ENCODE data around the gene CNR1. TPM values are rescaled to one million over a fixed set of nuclear protein-coding genes. Genes with fewer than 3 reads are reported as not detected.

CNR1 gene
- total RNA-seq, 2 experiments from 2014 or later = not detected

DNA sequence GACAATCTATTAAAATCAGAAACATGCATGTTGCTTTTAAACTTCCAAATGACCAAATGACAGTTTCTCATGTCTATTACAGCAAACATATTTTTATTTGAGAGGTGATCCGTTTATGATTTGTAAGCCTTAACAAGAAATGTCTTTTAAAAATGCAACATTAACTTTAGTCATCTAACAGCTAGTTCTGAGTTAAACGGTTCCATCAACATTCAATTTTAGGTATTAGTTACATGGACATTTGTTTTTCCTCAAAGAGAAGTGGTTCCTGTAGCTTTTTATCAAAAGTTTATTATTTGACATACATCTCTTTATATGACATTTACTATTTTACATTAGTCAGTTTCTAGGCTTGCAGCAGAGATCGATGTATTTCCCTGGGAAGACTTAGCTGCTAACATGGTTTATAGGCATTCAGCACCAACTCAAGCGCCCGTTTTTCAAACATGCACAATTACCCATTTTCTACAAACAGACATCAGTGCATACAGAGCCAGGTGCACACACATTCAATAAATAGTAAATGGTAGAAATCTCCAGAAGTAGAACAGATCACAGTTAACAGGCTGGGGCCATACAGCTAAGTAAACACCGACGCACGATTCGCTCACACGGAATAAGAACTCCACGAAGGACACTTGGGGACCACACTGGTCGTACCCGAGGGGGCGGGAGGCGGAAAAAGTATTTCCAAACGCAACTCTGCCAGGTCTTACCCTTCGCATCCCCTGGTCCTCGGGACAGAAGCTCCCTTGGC, 882 bp downstream of the CNR1 start:
- POLR2A ChIA-PET = no interaction called here
- H3K36me3 Mint-ChIP-seq = no peaks in the 10 kb centered on the region
- H3K27ac Mint-ChIP-seq = no peak overlapping the region
- no peak for DNase-seq
- no peak for ATAC-seq (ENCODE audit: low read depth)
- peaks cover 75% of the 10 kb centered on the region for H3K27me3 Mint-ChIP-seq
- peaks cover 9% of the 10 kb centered on the region for H3K4me1 Mint-ChIP-seq
- H3K4me3 Mint-ChIP-seq = peak overlapping the region; percentile 60
- H3K9me3 Mint-ChIP-seq = no peaks in the 10 kb centered on the region

DNA sequence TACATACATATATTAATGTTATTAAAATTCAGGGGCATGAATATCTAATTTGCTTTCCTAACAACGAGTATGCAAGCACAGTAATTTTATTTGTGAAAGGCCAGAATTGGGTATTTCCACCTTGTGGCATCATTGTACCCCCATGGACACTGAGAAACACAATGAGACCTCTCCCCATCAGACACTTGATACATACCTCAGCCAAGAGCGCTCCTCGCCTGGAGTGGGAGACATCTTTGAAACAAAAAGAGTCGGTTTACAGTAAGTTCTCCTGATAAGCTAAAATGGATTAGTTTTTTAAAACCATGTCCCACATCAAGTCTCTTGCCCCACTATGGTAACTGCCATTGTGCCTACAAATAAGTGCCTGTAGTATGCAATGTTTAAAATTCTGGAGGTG, 2.1 kb downstream of the CNR1 start:
- DNase-seq (no peak), ATAC-seq (ENCODE audit: low read depth) (no peak)
- no peak overlapping the region for H3K4me3 Mint-ChIP-seq
- peaks cover 9% of the 10 kb centered on the region for H3K4me1 Mint-ChIP-seq
- H3K27ac Mint-ChIP-seq = no peak overlapping the region
- POLR2A ChIA-PET = no interaction called here
- no peaks in the 10 kb centered on the region for H3K36me3 Mint-ChIP-seq
- H3K9me3 Mint-ChIP-seq = no peaks in the 10 kb centered on the region
- H3K27me3 Mint-ChIP-seq = peaks cover 64% of the 10 kb centered on the region

DNA sequence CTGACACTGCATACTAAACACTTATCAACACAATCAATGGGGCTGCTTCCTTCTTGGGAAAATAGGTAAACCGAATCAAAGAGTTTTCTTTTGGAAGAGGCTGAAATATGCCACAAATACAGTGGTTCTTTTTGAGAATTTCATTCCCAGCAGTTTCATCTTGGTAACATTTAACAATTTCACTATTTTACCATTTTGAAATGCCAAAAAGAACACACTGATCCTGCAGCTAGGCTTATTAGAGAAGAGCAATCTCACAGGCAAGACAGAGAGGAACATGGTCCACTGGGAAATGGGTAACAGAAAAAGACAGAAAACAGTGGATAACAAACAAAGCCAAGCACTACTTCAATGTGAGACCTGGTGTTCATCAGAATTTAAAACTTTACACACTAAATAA, 2.5 kb downstream of the CNR1 start:
- H3K27me3 Mint-ChIP-seq = peaks cover 59% of the 10 kb centered on the region
- H3K27ac Mint-ChIP-seq = no peak overlapping the region
- no peaks in the 10 kb centered on the region for H3K36me3 Mint-ChIP-seq
- no peak for DNase-seq
- no peak for ATAC-seq (ENCODE audit: low read depth)
- peaks cover 9% of the 10 kb centered on the region for H3K4me1 Mint-ChIP-seq
- POLR2A ChIA-PET = no interaction called here
- no peak overlapping the region for H3K4me3 Mint-ChIP-seq
- no peaks in the 10 kb centered on the region for H3K9me3 Mint-ChIP-seq

DNA sequence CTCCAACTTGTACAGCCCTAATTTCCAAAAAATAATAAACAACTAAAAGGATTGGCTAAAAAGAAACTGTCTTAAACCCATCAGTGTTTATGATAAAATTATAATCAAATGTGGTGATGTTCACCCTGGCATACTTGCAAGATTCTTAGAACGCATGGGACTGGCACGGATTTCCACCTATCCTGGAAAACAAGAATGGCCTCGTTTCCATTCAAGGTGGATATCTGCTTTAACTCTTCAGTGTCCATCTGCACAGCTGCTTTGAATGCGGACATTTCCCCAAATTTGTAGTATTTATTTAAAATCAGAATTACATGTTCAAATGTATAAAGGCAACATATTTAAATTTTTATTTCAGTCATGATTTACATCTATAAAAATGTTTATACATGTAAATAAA, 4.2 kb downstream of the CNR1 start:
- POLR2A ChIA-PET = no interaction called here
- H3K36me3 Mint-ChIP-seq = no peaks in the 10 kb centered on the region
- ATAC-seq (ENCODE audit: low read depth) (no peak), DNase-seq (no peak)
- no peak overlapping the region for H3K27ac Mint-ChIP-seq
- H3K27me3 Mint-ChIP-seq = peaks cover 47% of the 10 kb centered on the region
- H3K4me3 Mint-ChIP-seq = no peak overlapping the region
- no peaks in the 10 kb centered on the region for H3K9me3 Mint-ChIP-seq
- peaks cover 5% of the 10 kb centered on the region for H3K4me1 Mint-ChIP-seq

DNA sequence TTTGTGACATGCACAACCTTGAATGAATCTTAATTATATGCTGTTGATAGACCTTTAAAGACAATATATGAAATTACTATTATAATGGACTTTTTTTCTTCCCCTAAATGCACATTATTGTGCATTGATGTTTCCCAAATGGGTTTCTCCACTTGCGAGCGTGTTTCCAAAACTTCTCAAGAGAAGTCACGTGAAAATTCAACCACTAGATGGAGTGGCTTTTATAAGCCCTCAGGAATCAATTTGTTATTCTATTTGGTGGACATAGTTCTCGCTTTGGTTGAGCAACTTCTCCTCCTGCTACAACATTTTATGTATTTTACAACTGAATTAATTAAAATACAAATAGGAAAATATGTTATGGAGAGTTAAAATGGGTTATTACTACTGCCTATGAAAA, 9.0 kb downstream of the CNR1 start:
- no peak for DNase-seq
- Mint-ChIP-seq H3K27ac (no peak overlapping the region), H3K4me3 (no peak overlapping the region), H3K9me3 (no peaks in the 10 kb centered on the region), H3K36me3 (no peaks in the 10 kb centered on the region), H3K27me3 (peaks cover 13% of the 10 kb centered on the region), H3K4me1 (no peaks in the 10 kb centered on the region)
- no peak for ATAC-seq (ENCODE audit: low read depth)
- POLR2A ChIA-PET = no interaction called here

DNA sequence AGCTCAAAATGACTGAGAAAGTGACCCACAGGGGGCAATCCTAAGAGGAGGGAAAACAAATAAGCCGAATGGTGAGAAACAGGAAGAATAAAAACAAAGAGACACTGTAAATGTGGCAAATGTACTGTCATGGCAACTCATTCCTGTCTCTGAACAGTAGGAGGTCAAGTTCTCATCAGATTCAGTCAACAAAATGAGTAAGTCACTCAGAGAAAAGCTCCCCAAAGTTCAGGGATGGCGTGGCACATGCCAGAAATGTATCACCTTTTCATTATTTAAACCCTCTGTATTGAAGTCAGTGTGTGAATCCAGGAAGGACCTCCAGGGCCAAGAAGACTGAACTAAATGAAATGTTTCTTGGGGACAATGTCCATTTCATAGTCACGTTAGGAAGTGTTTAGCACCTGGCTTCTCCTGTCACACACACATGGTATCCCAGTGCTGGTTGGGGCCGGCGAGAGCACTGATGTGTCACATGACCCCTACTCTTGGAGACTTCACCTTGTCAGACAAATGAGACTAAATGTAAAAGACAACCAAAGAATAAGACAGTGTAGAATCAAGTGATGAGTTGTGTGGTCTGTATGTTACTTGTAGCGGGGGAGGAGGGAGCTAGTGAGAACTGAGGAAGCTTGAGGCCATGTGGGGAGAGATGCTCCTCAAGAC, 20.7 kb downstream of the CNR1 start:
- no peak overlapping the region for H3K27ac Mint-ChIP-seq
- H3K9me3 Mint-ChIP-seq = no peaks in the 10 kb centered on the region
- POLR2A ChIA-PET = no interaction called here
- H3K36me3 Mint-ChIP-seq = no peaks in the 10 kb centered on the region
- H3K27me3 Mint-ChIP-seq = peaks cover 2% of the 10 kb centered on the region
- H3K4me3 Mint-ChIP-seq = no peak overlapping the region
- no peak for ATAC-seq (ENCODE audit: low read depth)
- DNase-seq = no peak
- H3K4me1 Mint-ChIP-seq = no peaks in the 10 kb centered on the region

DNA sequence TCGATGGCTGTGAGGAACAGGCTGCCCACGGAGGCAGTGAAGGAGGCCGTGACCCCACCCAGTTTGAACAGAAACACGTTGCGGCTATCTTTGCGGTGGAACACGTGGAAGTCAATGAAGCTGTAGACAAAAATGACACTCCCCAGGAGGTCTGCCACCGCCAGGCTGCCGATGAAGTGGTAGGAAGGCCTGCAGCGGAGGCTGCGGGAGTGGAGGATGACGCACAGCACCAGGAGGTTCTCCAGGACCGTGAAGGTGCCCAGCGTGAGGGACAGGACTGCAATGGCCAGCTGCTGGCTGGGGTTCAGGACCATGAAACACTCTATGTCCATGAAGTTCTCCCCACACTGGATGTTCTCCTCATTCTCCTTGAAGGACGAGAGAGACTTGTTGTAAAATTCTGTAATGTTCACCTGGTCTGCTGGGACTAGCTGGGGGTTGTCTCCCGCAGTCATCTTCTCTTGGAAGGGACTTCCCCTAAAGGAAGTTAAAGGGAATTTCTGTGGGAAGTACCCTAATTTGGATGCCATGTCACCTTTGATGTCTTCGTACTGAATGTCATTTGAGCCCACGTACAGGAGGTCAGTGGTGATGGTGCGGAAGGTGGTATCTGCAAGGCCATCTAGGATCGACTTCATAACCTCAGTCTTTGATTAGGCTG, 21.4 kb downstream of the CNR1 start:
- no peak for ATAC-seq (ENCODE audit: low read depth)
- Mint-ChIP-seq H3K27me3 (peaks cover 2% of the 10 kb centered on the region), H3K9me3 (no peaks in the 10 kb centered on the region), H3K4me3 (no peak overlapping the region), H3K27ac (no peak overlapping the region), H3K4me1 (no peaks in the 10 kb centered on the region), H3K36me3 (no peaks in the 10 kb centered on the region)
- DNase-seq = no peak
- POLR2A ChIA-PET = no interaction called here

DNA sequence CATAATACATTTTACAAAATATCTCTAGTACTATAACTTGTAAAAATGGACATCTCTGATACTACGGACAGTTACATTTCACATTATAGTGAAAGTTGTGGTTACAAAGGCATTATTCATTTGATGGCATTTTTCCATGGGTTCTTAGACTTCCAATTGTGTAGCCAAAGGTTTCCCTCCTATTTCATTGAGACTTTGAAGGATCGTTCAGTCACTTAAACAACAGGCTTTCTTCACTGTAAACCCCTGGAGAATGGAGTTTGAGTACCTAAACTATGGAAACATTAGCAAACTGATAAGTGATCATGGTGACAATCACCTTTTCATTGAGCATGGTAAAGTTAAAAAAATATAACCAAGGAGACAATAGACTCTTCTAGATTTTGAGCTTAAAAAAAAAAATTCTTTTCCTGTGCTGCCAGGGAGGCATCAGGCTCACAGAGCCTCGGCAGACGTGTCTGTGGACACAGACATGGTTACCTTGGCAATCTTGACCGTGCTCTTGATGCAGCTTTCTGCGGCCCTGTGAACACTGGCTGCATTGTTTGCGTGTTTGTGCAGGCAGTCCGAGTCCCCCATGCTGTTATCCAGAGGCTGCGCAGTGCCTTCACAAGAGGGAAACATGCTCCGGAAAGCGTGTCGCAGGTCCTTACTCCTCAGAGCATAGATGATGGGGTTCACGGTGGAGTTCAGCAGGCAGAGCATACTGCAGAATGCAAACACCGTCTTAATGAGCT, 22.6 kb downstream of the CNR1 start:
- Mint-ChIP-seq H3K4me3 (no peak overlapping the region), H3K27me3 (peaks cover 2% of the 10 kb centered on the region), H3K36me3 (no peaks in the 10 kb centered on the region), H3K4me1 (no peaks in the 10 kb centered on the region), H3K27ac (no peak overlapping the region), H3K9me3 (no peaks in the 10 kb centered on the region)
- POLR2A ChIA-PET = no interaction called here
- DNase-seq (no peak), ATAC-seq (ENCODE audit: low read depth) (no peak)

DNA sequence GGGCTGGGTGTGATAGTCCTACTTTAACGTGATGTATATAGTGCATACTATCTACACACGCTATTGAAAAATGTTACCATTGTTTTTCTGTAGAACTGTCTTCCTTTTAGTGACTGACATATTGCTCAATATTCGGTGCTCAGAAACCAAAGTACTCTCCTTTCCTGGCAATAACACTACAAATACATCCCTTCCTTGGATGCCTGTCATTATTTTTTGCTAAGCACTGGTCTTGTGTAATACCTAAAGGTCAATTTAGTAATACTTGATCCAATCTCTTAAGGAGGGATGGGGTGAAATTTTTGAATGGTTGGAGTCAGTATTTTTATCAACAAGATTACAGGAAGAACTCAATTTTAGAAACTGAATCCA, 23.9 kb downstream of the CNR1 start:
- no peaks in the 10 kb centered on the region for H3K9me3 Mint-ChIP-seq
- no peak overlapping the region for H3K27ac Mint-ChIP-seq
- ATAC-seq (ENCODE audit: low read depth) (no peak), DNase-seq (no peak)
- H3K4me1 Mint-ChIP-seq = no peaks in the 10 kb centered on the region
- no peaks in the 10 kb centered on the region for H3K27me3 Mint-ChIP-seq
- POLR2A ChIA-PET = no interaction called here
- H3K4me3 Mint-ChIP-seq = no peak overlapping the region
- H3K36me3 Mint-ChIP-seq = no peaks in the 10 kb centered on the region

DNA sequence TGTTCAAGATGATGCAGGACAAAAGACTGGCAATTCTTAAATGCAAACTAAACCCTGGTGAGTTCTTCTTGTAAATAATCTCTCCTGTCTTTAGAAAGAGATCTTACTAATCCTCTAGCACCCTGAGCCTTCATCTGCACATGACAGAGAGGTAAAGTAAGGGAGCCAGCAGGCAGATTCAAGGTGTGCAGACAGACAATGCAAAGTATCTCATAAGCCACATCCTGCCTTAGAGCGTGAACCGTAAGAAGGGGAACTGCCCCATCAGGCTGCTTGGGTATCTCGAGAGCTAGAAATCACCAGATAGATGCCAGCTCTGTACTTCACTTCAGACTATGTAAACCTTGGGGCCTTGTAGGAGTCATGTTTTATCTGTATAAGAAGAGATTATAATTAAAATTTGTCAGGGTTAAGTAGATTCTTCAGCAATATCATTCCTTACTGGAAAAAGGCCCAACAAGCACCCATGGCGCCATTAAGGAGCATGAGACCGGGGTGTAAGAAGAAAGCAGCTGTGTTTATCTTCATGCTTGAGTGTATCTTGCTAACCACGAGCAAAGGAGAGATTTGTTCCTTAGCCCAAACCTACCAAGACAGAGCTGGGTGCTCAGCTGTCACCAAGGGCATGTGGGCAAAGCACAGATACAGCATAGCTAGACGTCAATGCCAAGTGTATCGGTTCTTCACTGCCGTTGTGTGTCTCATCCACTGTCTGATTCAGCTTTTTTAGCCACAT, 24.4 kb downstream of the CNR1 start:
- ATAC-seq (ENCODE audit: low read depth) = no peak
- no peak overlapping the region for H3K4me3 Mint-ChIP-seq
- no peaks in the 10 kb centered on the region for H3K4me1 Mint-ChIP-seq
- H3K27me3 Mint-ChIP-seq = no peaks in the 10 kb centered on the region
- POLR2A ChIA-PET = no interaction called here
- H3K27ac Mint-ChIP-seq = no peak overlapping the region
- DNase-seq = no peak
- no peaks in the 10 kb centered on the region for H3K36me3 Mint-ChIP-seq
- H3K9me3 Mint-ChIP-seq = no peaks in the 10 kb centered on the region

DNA sequence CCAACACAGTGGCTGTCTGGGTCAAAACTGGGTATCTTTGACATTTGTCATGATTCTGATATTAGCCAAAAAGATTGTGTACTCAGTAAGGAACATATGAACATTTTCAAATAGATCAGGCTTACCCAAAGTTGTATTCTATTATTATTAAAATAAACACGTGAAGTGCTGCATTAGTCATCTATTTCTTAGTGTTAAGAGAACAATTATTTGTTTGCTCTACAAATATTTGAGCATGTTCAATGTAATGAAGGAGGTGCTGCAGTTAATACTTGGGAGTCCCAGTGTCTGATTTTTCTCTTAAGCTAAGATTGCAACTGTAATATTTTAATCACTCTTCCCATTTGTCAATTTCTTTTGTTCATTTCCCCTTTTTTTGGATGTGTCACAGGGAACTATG, 28.2 kb downstream of the CNR1 start:
- DNase-seq (no peak), ATAC-seq (ENCODE audit: low read depth) (no peak)
- H3K36me3 Mint-ChIP-seq = no peaks in the 10 kb centered on the region
- no peak overlapping the region for H3K4me3 Mint-ChIP-seq
- no peaks in the 10 kb centered on the region for H3K9me3 Mint-ChIP-seq
- no peaks in the 10 kb centered on the region for H3K4me1 Mint-ChIP-seq
- no peak overlapping the region for H3K27ac Mint-ChIP-seq
- no peaks in the 10 kb centered on the region for H3K27me3 Mint-ChIP-seq
- POLR2A ChIA-PET = no interaction called here

DNA sequence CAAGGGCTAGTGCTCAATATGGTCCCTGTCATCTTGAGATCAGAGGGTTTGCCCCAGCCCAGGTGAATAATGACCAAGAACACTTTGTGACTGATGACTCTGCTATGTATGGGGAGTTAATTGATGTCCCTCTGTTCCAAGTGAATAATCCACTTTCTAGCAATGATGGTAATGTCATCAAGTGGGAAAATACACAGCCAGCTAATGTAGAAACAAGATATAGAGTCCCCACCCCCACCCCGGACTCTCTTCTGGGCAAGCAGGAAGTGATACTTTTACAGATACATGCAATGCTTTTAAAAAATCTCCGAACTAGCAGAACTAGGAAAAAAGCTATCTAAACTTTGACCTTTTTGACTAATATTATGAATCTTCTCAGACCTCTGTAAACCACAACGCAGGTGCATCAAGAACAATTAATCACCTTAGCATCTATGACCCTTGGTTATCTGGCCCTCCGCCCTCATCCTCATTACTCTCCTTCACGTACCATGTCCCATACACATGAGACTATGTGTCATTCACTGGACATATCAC, 30.5 kb downstream of the CNR1 start:
- no peaks in the 10 kb centered on the region for H3K9me3 Mint-ChIP-seq
- ATAC-seq (ENCODE audit: low read depth) (no peak), DNase-seq (no peak)
- no peaks in the 10 kb centered on the region for H3K36me3 Mint-ChIP-seq
- no peak overlapping the region for H3K4me3 Mint-ChIP-seq
- POLR2A ChIA-PET = no interaction called here
- no peaks in the 10 kb centered on the region for H3K27me3 Mint-ChIP-seq
- no peaks in the 10 kb centered on the region for H3K4me1 Mint-ChIP-seq
- H3K27ac Mint-ChIP-seq = no peak overlapping the region

DNA sequence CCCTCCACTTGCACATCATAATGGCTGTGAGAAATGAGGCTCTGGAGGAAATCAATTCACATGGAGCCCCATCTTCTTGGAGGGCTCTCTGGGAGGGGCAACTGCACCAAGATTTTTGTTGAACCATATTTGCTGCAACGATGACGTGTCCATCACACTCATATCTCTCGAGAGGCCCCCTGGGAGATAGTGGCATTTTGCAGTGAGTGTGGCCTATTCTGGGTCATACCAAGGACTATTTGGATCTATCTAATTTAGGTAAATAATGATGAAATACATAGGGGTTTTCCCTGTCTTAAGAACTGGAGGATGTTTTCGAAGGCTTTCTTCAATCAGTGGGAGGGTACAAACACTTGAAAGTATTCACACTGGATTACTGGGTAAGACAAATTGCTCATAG, 31.6 kb downstream of the CNR1 start:
- Mint-ChIP-seq H3K9me3 (no peaks in the 10 kb centered on the region), H3K4me3 (no peak overlapping the region), H3K36me3 (no peaks in the 10 kb centered on the region), H3K27ac (no peak overlapping the region), H3K4me1 (no peaks in the 10 kb centered on the region), H3K27me3 (peaks cover 2% of the 10 kb centered on the region)
- POLR2A ChIA-PET = no interaction called here
- ATAC-seq (ENCODE audit: low read depth) = no peak
- no peak for DNase-seq
